ENCODE results near the gene RPS29. TPM values are rescaled to one million over a fixed set of nuclear protein-coding genes. Genes with fewer than 3 reads are reported as not detected.

RPS29 gene
- polyA plus RNA-seq, 3 donors, result 1,430 to 1,747 (median 1,622) TPM

Other genes with a start within 250 kb of the RPS29 start
- 10 to 100 TPM; 10.4 to 15.6 (median 13.8) TPM for gene LRR1, start 12.6 kb upstream of the RPS29 start, polyA plus RNA-seq (ENCODE audit: insufficient read length in 3 of 3)
- 100 to 1,000 TPM; 210 to 239 (median 220) TPM for gene RPL36AL, start 34.2 kb upstream of the RPS29 start, polyA plus RNA-seq (ENCODE audit: insufficient read length in 3 of 3)
- gene MGAT2, start 34.4 kb upstream of the RPS29 start, polyA plus RNA-seq (ENCODE audit: insufficient read length in 3 of 3), result 10 to 100 TPM in 2 of 3 donors, 1 to 10 TPM in 1; 7.3 to 24.6 (median 16.6) TPM
- gene DNAAF2, start 48.9 kb upstream of the RPS29 start, polyA plus RNA-seq (ENCODE audit: insufficient read length in 3 of 3), result 10 to 100 TPM; 15.8 to 18.7 (median 16.5) TPM
- gene POLE2, start 101.8 kb upstream of the RPS29 start, polyA plus RNA-seq (ENCODE audit: insufficient read length in 3 of 3), result 10 to 100 TPM; 16.7 to 22.0 (median 20.2) TPM
- gene KLHDC1, start 106.7 kb upstream of the RPS29 start, polyA plus RNA-seq (ENCODE audit: insufficient read length in 3 of 3), result 1 to 10 TPM; 4.0 to 7.5 (median 5.3) TPM
- gene KLHDC2, start 181.8 kb upstream of the RPS29 start, polyA plus RNA-seq (ENCODE audit: insufficient read length in 3 of 3), result 100 to 1,000 TPM; 133 to 182 (median 176) TPM